ENCODE measurements around the gene ZNF580.

GRCh38 chr19:55596304-55596703, 44.5 kb upstream of the ZNF580 start:
- no peak for TF ChIP-seq CTCF (IDR thresholded peaks at IDR 0.05)
- no peak for TF ChIP-seq POLR2A (IDR thresholded peaks at IDR 0.05)

All from uterus (tissue), 2 donors.